Mesendoderm (in vitro differentiated cells): ENCODE measurements around the gene TMPRSS11E.
"Not testable (repeated sequence)": the region's sequence is repeated elsewhere in the genome, so short reads cannot be mapped to it uniquely, and the experiment has no call there.

Source experiments
- DNase-seq: peaks from one replicate; pipeline ENCODE4 v3.0.0; 2013
- H2AK5ac ChIP-seq: 2 replicates; pipeline ENCODE4 v1.6.1; 2013; ENCODE audit warnings: low read length, inconsistent platforms
- H2BK120ac ChIP-seq: 2 replicates; pipeline ENCODE4 v1.6.1; 2013; ENCODE audit warnings: low read depth, mild to moderate bottlenecking, low read length, moderate library complexity, mixed read lengths
- H2BK15ac ChIP-seq: replicated peaks from 2 replicates; pipeline ENCODE4 v1.6.1; 2013; ENCODE audit warnings: low read depth, mild to moderate bottlenecking, moderate library complexity
- H2BK5ac ChIP-seq: 2 replicates; pipeline ENCODE4 v1.6.1; 2013; ENCODE audit warnings: low read length, inconsistent platforms
- H3K18ac ChIP-seq: 2 replicates; pipeline ENCODE4 v1.6.1; 2013; ENCODE audit warnings: mild to moderate bottlenecking, low read length, mixed read lengths
- H3K23ac ChIP-seq: one replicate; pipeline ENCODE4 v1.6.1; 2013; ENCODE audit warnings: low read length
- H3K27ac ChIP-seq: 2 replicates; pipeline ENCODE4 v1.5.1; 2013; ENCODE audit warnings: low read depth, mild to moderate bottlenecking, inconsistent platforms, low read length, moderate library complexity
- H3K27me3 ChIP-seq: 2 replicates; pipeline ENCODE4 v1.6.1; 2013; ENCODE audit warnings: low read length, control low read depth, mild to moderate bottlenecking, inconsistent platforms; ENCODE audit not compliant: insufficient read depth, poor library complexity
- H3K36me3 ChIP-seq: 2 replicates; pipeline ENCODE4 v1.6.1; 2013; ENCODE audit warnings: low read length, inconsistent platforms; ENCODE audit not compliant: control insufficient read depth, insufficient read depth
- H3K4ac ChIP-seq: one replicate; pipeline ENCODE4 v1.6.1; 2013; ENCODE audit warnings: low read depth, mild to moderate bottlenecking, low read length, moderate library complexity
- H3K4me1 ChIP-seq: 2 replicates; pipeline ENCODE4 v1.6.1; 2013; ENCODE audit warnings: low read depth, low read length, inconsistent platforms; ENCODE audit not compliant: control insufficient read depth
- H3K4me2 ChIP-seq: 2 replicates; pipeline ENCODE4 v1.6.1; 2013; ENCODE audit warnings: low read length
- H3K4me3 ChIP-seq: 2 replicates; pipeline ENCODE4 v1.5.1; 2013; ENCODE audit warnings: mild to moderate bottlenecking, low read length
- H3K56ac ChIP-seq: one replicate; pipeline ENCODE4 v1.6.1; 2013; ENCODE audit warnings: low read length
- H3K79me1 ChIP-seq: 2 replicates; pipeline ENCODE4 v1.6.1; 2013; ENCODE audit warnings: low read length, inconsistent platforms
- H3K79me2 ChIP-seq: 2 replicates; pipeline ENCODE4 v1.6.1; 2013; ENCODE audit warnings: mild to moderate bottlenecking, low read length; ENCODE audit not compliant: control insufficient read depth, insufficient read depth
- H3K9ac ChIP-seq: 2 replicates; pipeline ENCODE4 v1.6.1; 2013; ENCODE audit warnings: low read length, inconsistent platforms
- H4K5ac ChIP-seq: one replicate; pipeline ENCODE4 v1.6.1; 2013; ENCODE audit warnings: low read length
- H4K8ac ChIP-seq: one replicate; pipeline ENCODE4 v1.6.1; 2013; ENCODE audit warnings: low read depth, mild to moderate bottlenecking, control low read depth, low read length, moderate library complexity
- WGBS: extraction: QIAGEN DNeasy Blood & Tissue Kit; methylation state at CpG from one replicate; pipeline ENCODE4 v1.1.7; 2013; ENCODE audit warnings: low lambda C conversion rate, missing lambda C conversion rate; ENCODE audit not compliant: insufficient coverage; ENCODE audit errors: extremely low coverage; 5-methylcytosine and 5-hydroxymethylcytosine counted together

Gene TMPRSS11E

DNA sequence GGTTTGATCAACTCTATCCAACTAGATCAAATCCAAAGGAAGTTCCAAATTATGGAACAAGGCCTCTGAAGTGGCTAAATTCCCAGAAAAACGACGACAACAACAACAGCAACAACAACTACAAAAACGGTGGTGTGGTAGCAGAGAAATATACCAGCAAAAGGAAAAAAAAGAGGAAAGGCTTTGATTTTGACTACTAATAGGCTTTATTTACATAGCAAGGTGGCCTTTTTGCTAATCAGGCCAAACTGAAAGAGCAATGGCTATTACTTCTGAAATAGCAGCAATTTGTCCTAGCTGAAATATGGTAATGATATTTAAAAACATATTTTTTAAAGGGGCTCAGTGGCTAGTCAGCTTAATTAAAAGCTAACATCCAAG lies 40.8 kb upstream of the TMPRSS11E start:
- H2BK120ac ChIP-seq: peak overlapping the region; percentile 97
- H3K4me1 ChIP-seq: no peaks in the 10 kb centered on the region
- H3K9ac ChIP-seq: peak overlapping the region; percentile 68
- peak overlapping the region; percentile 52 for H3K4me3 ChIP-seq
- H3K56ac ChIP-seq: peak overlapping the region; percentile 86
- H4K8ac ChIP-seq: peak overlapping the region; percentile 65
- peak overlapping the region; percentile 98 for H3K27ac ChIP-seq
- H3K4me2 ChIP-seq: peak overlapping the region; percentile 39
- H2BK15ac ChIP-seq: peak overlapping the region; percentile 85
- WGBS: no CpG with 5 or more reads among the region's 3 CpGs
- no peaks in the 10 kb centered on the region for H3K27me3 ChIP-seq
- H3K18ac ChIP-seq: peak overlapping the region; percentile 100
- peak overlapping the region; percentile 98 for H2BK5ac ChIP-seq
- peak overlapping the region; percentile 74 for H4K5ac ChIP-seq
- no peaks in the 10 kb centered on the region for H3K36me3 ChIP-seq
- no peaks in the 10 kb centered on the region for H3K79me2 ChIP-seq
- no peak overlapping the region for H3K4ac ChIP-seq
- H3K23ac ChIP-seq: no peak overlapping the region
- H3K79me1 ChIP-seq: no peaks in the 10 kb centered on the region
- no peak for DNase-seq
- H2AK5ac ChIP-seq: peak overlapping the region; percentile 35

DNA sequence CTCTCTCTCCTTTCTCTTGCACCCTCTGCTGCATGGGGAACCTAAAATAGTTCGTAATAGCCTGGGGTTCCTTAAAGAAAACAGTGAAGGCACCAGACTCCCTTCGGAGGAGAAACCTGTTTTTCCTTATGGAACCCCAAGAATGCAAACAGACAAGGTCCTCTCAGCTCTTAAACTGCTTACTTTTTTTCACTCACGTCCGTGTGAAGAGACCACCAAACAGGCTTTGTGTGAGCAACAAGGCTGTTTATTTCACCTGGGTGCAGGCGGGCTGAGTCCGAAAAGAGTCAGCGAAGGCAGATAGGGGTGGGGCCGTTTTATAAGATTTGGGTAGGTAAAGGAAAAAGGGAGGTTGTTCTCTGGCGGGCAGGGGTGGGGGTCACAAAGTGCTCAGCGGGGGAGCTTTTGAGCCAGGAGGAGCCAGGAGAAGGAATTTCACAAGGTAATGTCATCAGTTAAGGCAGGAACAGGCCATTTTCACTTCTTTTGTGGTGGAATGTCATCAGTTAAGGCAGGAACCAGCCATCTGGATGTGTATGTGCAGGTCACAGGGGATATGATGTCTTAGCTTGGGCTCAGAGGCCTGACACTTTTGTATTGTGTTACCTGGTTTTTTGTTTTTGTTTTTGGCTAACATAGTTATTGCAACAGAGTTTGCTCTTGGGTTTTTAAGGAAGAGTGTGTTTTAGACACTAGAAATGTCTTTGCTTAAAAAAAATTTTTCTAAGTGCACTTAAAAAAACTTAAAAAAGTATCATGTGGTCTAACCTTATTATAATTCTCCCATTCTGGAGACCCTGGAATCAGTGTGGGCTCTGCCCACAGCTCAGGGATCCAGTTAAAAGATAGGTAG lies 40.0 kb upstream of the TMPRSS11E start:
- peak overlapping the region; percentile 59 for H3K4me3 ChIP-seq
- peak overlapping the region; percentile 98 for H2BK5ac ChIP-seq
- peak overlapping the region; percentile 86 for H3K56ac ChIP-seq
- H3K4me1 ChIP-seq, H3K27me3 ChIP-seq, H3K79me2 ChIP-seq, H2BK15ac ChIP-seq, H3K79me1 ChIP-seq, H3K36me3 ChIP-seq, H4K8ac ChIP-seq, H2AK5ac ChIP-seq, H3K23ac ChIP-seq: not testable (repeated sequence)
- no CpG with 5 or more reads among the region's 10 CpGs for WGBS
- H3K4ac ChIP-seq: peak overlapping the region; percentile 91
- H3K9ac ChIP-seq: peak overlapping the region; percentile 68
- H3K18ac ChIP-seq: peak overlapping the region; percentile 100
- peak overlapping the region; percentile 90 for H4K5ac ChIP-seq
- peak overlapping the region; percentile 88 for H2BK120ac ChIP-seq
- DNase-seq: peak; percentile 92
- peak overlapping the region; percentile 26 for H3K4me2 ChIP-seq
- H3K27ac ChIP-seq: peak overlapping the region; percentile 98

DNA sequence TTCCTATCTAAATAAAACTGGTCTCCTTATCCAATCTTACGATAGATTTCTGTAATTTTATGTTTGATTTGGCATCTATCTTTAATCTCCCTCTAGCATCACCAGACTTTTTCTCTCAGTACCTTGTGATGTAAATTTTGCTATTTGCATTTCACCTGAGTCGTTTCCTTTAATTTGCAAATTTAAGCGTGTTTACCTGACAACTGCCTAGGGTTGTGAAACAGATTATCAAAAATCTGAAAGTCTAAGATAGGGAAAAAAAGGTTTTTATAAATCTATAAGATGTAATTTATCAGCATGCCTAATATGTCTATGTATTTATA lies 39.4 kb upstream of the TMPRSS11E start:
- peak; percentile 43 for DNase-seq
- Histone ChIP-seq H3K9ac (peak overlapping the region; percentile 68), H3K18ac (peak overlapping the region; percentile 94), H3K27me3 (no peaks in the 10 kb centered on the region), H3K4me3 (peak overlapping the region; percentile 59), H2BK5ac (peak overlapping the region; percentile 86), H3K79me2 (no peaks in the 10 kb centered on the region), H3K4ac (peak overlapping the region; percentile 16), H4K5ac (peak overlapping the region; percentile 90), H3K56ac (peak overlapping the region; percentile 56), H3K36me3 (no peaks in the 10 kb centered on the region), H3K4me2 (no peak overlapping the region), H2BK15ac (no peak overlapping the region), H3K79me1 (no peaks in the 10 kb centered on the region), H2AK5ac (no peak overlapping the region), H3K27ac (peak overlapping the region; percentile 79), H3K4me1 (no peaks in the 10 kb centered on the region), H2BK120ac (peak overlapping the region; percentile 88), H4K8ac (no peak overlapping the region), H3K23ac (no peak overlapping the region)
- no CpG with 5 or more reads among the region's 3 CpGs for WGBS

DNA sequence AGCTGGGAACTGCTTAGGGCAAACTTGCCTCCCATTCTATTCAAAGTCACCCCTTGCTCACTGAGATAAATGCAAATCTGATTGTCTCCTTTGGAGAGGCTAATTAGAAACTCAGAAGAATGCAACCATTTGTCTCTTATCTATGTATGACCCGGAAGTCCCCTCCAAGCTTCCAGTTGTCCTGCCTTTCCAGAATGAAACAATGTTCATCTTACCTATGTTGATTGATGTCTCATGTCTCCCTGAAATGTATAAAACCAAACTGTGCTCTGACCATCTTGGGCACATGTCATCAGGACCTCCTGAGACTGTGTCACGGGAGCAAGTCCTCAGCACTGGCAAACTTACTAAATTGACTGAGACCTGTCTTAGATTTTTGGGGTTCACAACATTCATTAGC lies 37.1 kb upstream of the TMPRSS11E start:
- no peak overlapping the region for H3K18ac ChIP-seq
- H3K56ac ChIP-seq: peak overlapping the region; percentile 45
- WGBS: no CpG with 5 or more reads among the region's 2 CpGs
- peak overlapping the region; percentile 56 for H2BK5ac ChIP-seq
- H4K8ac ChIP-seq: no peak overlapping the region
- H3K23ac ChIP-seq: no peak overlapping the region
- H3K4me3 ChIP-seq: no peak overlapping the region
- H3K4ac ChIP-seq: peak overlapping the region; percentile 76
- no peak overlapping the region for H3K9ac ChIP-seq
- H3K4me1 ChIP-seq: no peaks in the 10 kb centered on the region
- no peak overlapping the region for H2AK5ac ChIP-seq
- H3K27me3 ChIP-seq: no peaks in the 10 kb centered on the region
- H3K4me2 ChIP-seq: no peak overlapping the region
- H3K36me3 ChIP-seq: no peaks in the 10 kb centered on the region
- H2BK15ac ChIP-seq: no peak overlapping the region
- H3K79me1 ChIP-seq: no peaks in the 10 kb centered on the region
- peak; percentile 92 for DNase-seq
- no peak overlapping the region for H4K5ac ChIP-seq
- no peak overlapping the region for H2BK120ac ChIP-seq
- H3K79me2 ChIP-seq: no peaks in the 10 kb centered on the region
- H3K27ac ChIP-seq: peak overlapping the region; percentile 68

DNA sequence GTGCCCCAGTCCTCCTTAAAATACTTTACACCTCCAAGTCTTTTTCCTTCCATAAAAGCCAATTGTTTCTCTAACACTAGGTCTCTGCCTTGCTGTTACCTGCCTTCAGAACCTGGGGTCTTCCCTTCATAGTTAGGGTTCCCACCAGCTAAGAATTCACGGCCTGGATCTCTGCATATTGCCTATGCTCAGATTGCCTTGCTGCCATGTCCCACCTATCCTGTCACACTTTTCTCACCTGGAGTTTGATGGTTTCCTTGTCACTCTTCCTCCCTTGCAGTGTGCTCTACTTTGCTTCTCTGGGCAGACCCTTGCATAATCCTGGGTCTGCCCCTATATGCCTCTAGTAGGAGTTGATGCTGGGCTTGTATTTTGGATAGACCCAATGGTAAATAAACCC lies 36.6 kb upstream of the TMPRSS11E start:
- peak overlapping the region; percentile 63 for H4K5ac ChIP-seq
- H3K4me1 ChIP-seq: no peaks in the 10 kb centered on the region
- H3K4me3 ChIP-seq: no peak overlapping the region
- H2AK5ac ChIP-seq: peak overlapping the region; percentile 60
- no peak overlapping the region for H2BK15ac ChIP-seq
- no peaks in the 10 kb centered on the region for H3K79me1 ChIP-seq
- H3K23ac ChIP-seq: no peak overlapping the region
- no peak overlapping the region for H3K4me2 ChIP-seq
- H3K27me3 ChIP-seq: no peaks in the 10 kb centered on the region
- peak overlapping the region; percentile 13 for H2BK120ac ChIP-seq
- DNase-seq: peak; percentile 46
- peak overlapping the region; percentile 84 for H3K56ac ChIP-seq
- no peak overlapping the region for H3K9ac ChIP-seq
- no peaks in the 10 kb centered on the region for H3K36me3 ChIP-seq
- no peaks in the 10 kb centered on the region for H3K79me2 ChIP-seq
- H3K27ac ChIP-seq: peak overlapping the region; percentile 68
- no peak overlapping the region for H3K4ac ChIP-seq
- no CpG with 5 or more reads among the region's 1 CpG for WGBS
- H2BK5ac ChIP-seq: peak overlapping the region; percentile 98
- H4K8ac ChIP-seq: no peak overlapping the region
- H3K18ac ChIP-seq: peak overlapping the region; percentile 86
